Adipocyte (in vitro differentiated cells): ENCODE measurements around the gene KRT26.

Source experiments
- DNase-seq: peaks from one replicate; pipeline ENCODE4 v3.0.0-alpha.2; 2015; ENCODE audit warnings: low read depth
- H3K27me3 ChIP-seq: replicated peaks from 2 replicates; pipeline ENCODE4 v1.7.0; 2013; ENCODE audit warnings: mild to moderate bottlenecking, low read length, moderate library complexity; ENCODE audit not compliant: control insufficient read depth, insufficient read depth
- H3K36me3 ChIP-seq: 2 replicates; pipeline ENCODE4 v1.7.0; 2013; ENCODE audit warnings: low read length, mild to moderate bottlenecking, moderate library complexity; ENCODE audit not compliant: control insufficient read depth, insufficient read depth, severe bottlenecking
- H3K4me1 ChIP-seq: 2 replicates; pipeline ENCODE4 v1.7.0; 2013; ENCODE audit warnings: mild to moderate bottlenecking, low read length, moderate library complexity; ENCODE audit not compliant: control insufficient read depth, insufficient read depth
- H3K4me3 ChIP-seq: 2 replicates; pipeline ENCODE4 v1.7.0; 2013; ENCODE audit warnings: mild to moderate bottlenecking, low read length, moderate library complexity
- H3K9ac ChIP-seq: 2 replicates; pipeline ENCODE4 v1.7.0; 2013; ENCODE audit warnings: mild to moderate bottlenecking, low read length, moderate library complexity
- H3K9me3 ChIP-seq: 2 replicates; pipeline ENCODE4 v1.7.0; 2013; ENCODE audit warnings: mild to moderate bottlenecking, low read length, moderate library complexity; ENCODE audit not compliant: control insufficient read depth

KRT26 gene

GRCh38 chr17:40813804-40814203 is 41.8 kb upstream of the KRT26 start:
- Histone ChIP-seq H3K4me1 (peaks cover 16% of the 10 kb centered on the region), H3K9ac (no peak overlapping the region), H3K9me3 (no peaks in the 10 kb centered on the region), H3K27me3 (no peaks in the 10 kb centered on the region), H3K4me3 (no peak overlapping the region), H3K36me3 (peaks cover 13% of the 10 kb centered on the region)
- peak; percentile 25 for DNase-seq

- Histone ChIP-seq H3K4me1 (peaks cover 10% of the 10 kb centered on the region), H3K4me3 (no peak overlapping the region), H3K9me3 (no peaks in the 10 kb centered on the region), H3K27me3 (no peaks in the 10 kb centered on the region), H3K36me3 (peaks cover 11% of the 10 kb centered on the region), H3K9ac (no peak overlapping the region)
- DNase-seq = no peak
These were observed 40.6 kb upstream of the KRT26 start for GRCh38 chr17:40812639-40813038.

GRCh38 chr17:40810494-40810893 is 38.5 kb upstream of the KRT26 start:
- Histone ChIP-seq H3K27me3 (peaks cover 12% of the 10 kb centered on the region), H3K9ac (no peak overlapping the region), H3K9me3 (no peaks in the 10 kb centered on the region), H3K4me3 (no peak overlapping the region), H3K4me1 (peaks cover 10% of the 10 kb centered on the region), H3K36me3 (no peaks in the 10 kb centered on the region)
- DNase-seq = no peak

- peaks cover 12% of the 10 kb centered on the region for H3K27me3 ChIP-seq
- no peaks in the 10 kb centered on the region for H3K36me3 ChIP-seq
- no peaks in the 10 kb centered on the region for H3K9me3 ChIP-seq
- H3K9ac ChIP-seq = no peak overlapping the region
- peak; percentile 46 for DNase-seq
- peaks cover 10% of the 10 kb centered on the region for H3K4me1 ChIP-seq
- peak overlapping the region; percentile 31 for H3K4me3 ChIP-seq
These were observed 37.9 kb upstream of the KRT26 start for GRCh38 chr17:40809721-40810421.

- Histone ChIP-seq H3K4me1 (peaks cover 10% of the 10 kb centered on the region), H3K9ac (no peak overlapping the region), H3K9me3 (no peaks in the 10 kb centered on the region), H3K4me3 (no peak overlapping the region), H3K36me3 (no peaks in the 10 kb centered on the region), H3K27me3 (peaks cover 16% of the 10 kb centered on the region)
- DNase-seq = no peak
These were observed 34.1 kb upstream of the KRT26 start for GRCh38 chr17:40806131-40806530.

- DNase-seq = peak; percentile 95
- peaks cover 24% of the 10 kb centered on the region for H3K27me3 ChIP-seq
- H3K9me3 ChIP-seq = no peaks in the 10 kb centered on the region
- no peak overlapping the region for H3K9ac ChIP-seq
- no peaks in the 10 kb centered on the region for H3K4me1 ChIP-seq
- H3K4me3 ChIP-seq = no peak overlapping the region
- H3K36me3 ChIP-seq = no peaks in the 10 kb centered on the region
These were observed 31.6 kb upstream of the KRT26 start for GRCh38 chr17:40803617-40804082.

- H3K4me3 ChIP-seq = no peak overlapping the region
- DNase-seq = no peak
- no peaks in the 10 kb centered on the region for H3K36me3 ChIP-seq
- no peaks in the 10 kb centered on the region for H3K4me1 ChIP-seq
- peaks cover 20% of the 10 kb centered on the region for H3K27me3 ChIP-seq
- H3K9me3 ChIP-seq = no peaks in the 10 kb centered on the region
- H3K9ac ChIP-seq = no peak overlapping the region
These were observed 29.2 kb upstream of the KRT26 start for GRCh38 chr17:40801157-40801556.

- no peaks in the 10 kb centered on the region for H3K36me3 ChIP-seq
- no peak overlapping the region for H3K9ac ChIP-seq
- H3K4me1 ChIP-seq = no peaks in the 10 kb centered on the region
- DNase-seq = no peak
- H3K27me3 ChIP-seq = peaks cover 20% of the 10 kb centered on the region
- no peaks in the 10 kb centered on the region for H3K9me3 ChIP-seq
- H3K4me3 ChIP-seq = no peak overlapping the region
These were observed 28.4 kb upstream of the KRT26 start for GRCh38 chr17:40800381-40800780.

GRCh38 chr17:40799859-40800258 is 27.9 kb upstream of the KRT26 start, which contains the start of gene KRT28:
TSS of gene KRT28 (minus strand) at chr17:40799959. CDS start at chr17:40799893, 66 bp downstream.
- Histone ChIP-seq H3K36me3 (no peaks in the 10 kb centered on the region), H3K9me3 (no peaks in the 10 kb centered on the region), H3K4me3 (no peak within 1 kb of the TSS), H3K27me3 (peaks cover 24% of the 10 kb centered on the region), H3K9ac (no peak within 1 kb of the TSS), H3K4me1 (peaks cover 3% of the 10 kb centered on the region)
- DNase-seq = no peak

GRCh38 chr17:40796846-40797245 is 24.8 kb upstream of the KRT26 start:
- Histone ChIP-seq H3K9me3 (no peaks in the 10 kb centered on the region), H3K4me1 (peaks cover 7% of the 10 kb centered on the region), H3K27me3 (peaks cover 27% of the 10 kb centered on the region), H3K9ac (no peak overlapping the region), H3K36me3 (no peaks in the 10 kb centered on the region), H3K4me3 (no peak overlapping the region)
- DNase-seq = no peak

- Histone ChIP-seq H3K4me1 (peaks cover 23% of the 10 kb centered on the region), H3K9ac (no peak overlapping the region), H3K36me3 (no peaks in the 10 kb centered on the region), H3K4me3 (no peak overlapping the region), H3K27me3 (peaks cover 20% of the 10 kb centered on the region), H3K9me3 (no peaks in the 10 kb centered on the region)
- DNase-seq = no peak
These were observed 23.1 kb upstream of the KRT26 start for GRCh38 chr17:40795019-40795667.
